Ovary (tissue), 3 donors: ENCODE results near the gene APEX1.

Experiments used
- EP300 ChIP-seq: sonication (generic); formaldehyde crosslinking; IDR thresholded peaks from one replicate; pipeline ENCODE4 v1.6.1; 2017; ENCODE audit warnings: antibody characterized with exemption
- POLR2A ChIP-seq: fragments of 450-650 bp; IDR thresholded peaks from one replicate; pipeline ENCODE4 v1.6.1; 2017; ENCODE audit warnings: antibody characterized with exemption, mild to moderate bottlenecking, moderate library complexity
- TF ChIP-seq, protein P1 (sequence below), 3 donors: fragments of 450-650 bp in 2 of 3; fragments of 200-600 bp in 1 of 3; IDR thresholded peaks; one replicate each; pipeline versions ENCODE4 v1.5.1 to v1.8.0; 2016 to 2022; ENCODE audit warnings: antibody characterized with exemption in 3 of 3, mild to moderate bottlenecking in 1 of 3
- donor health status: DM: no; HTN: no; CAD: no.

DNA sequence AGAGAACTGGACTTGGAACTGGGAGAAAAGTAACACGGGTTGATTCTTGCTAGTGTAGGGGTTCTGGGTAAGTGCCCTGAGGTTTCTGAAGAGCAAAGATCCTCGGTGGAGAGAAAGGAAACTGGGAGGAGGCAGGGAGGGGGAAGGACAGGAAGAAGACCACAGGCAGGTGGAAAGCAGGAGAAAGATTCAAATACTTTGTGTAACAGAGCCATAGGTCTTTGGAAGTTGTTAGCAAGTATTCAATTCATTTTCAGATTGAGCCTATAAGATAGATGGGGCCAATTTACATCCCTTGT, 15.5 kb downstream of the APEX1 start:
- TF ChIP-seq, protein P1, sequence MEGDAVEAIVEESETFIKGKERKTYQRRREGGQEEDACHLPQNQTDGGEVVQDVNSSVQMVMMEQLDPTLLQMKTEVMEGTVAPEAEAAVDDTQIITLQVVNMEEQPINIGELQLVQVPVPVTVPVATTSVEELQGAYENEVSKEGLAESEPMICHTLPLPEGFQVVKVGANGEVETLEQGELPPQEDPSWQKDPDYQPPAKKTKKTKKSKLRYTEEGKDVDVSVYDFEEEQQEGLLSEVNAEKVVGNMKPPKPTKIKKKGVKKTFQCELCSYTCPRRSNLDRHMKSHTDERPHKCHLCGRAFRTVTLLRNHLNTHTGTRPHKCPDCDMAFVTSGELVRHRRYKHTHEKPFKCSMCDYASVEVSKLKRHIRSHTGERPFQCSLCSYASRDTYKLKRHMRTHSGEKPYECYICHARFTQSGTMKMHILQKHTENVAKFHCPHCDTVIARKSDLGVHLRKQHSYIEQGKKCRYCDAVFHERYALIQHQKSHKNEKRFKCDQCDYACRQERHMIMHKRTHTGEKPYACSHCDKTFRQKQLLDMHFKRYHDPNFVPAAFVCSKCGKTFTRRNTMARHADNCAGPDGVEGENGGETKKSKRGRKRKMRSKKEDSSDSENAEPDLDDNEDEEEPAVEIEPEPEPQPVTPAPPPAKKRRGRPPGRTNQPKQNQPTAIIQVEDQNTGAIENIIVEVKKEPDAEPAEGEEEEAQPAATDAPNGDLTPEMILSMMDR (IDR thresholded peaks at IDR 0.05), result no peak
- TF ChIP-seq POLR2A (no peak), EP300 (no peak)
